SW 1271 (cell line): ENCODE data around the gene FLNB.

Source experiments
- DNase-seq, 2 experiments: peaks; one replicate each; lab custom pipeline; 2025; lab: John Stamatoyannopoulos, UW

Gene FLNB

DNA sequence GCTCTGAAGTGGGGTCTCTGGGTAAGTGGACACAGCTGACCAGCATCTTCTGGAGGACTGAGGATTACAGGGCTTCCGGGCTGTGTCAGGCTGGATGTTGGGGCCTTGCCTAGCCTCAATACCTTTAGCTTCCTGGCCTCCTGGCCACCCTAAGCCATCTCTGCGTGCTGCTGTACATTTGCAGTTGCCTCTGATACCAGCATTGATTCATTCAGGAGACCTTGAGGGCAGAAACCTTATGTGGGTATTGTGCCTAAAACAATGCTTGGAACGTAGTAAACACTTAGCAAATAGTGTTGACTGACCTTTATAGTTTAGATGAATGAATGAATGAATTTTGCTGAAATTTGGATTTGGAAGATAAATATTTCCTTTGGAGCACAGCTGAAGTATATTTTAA is 97.0 kb downstream of the FLNB start:
- no peak for DNase-seq

GRCh38 chr3:58106061-58106460 is 97.8 kb downstream of the FLNB start:
- no peak for DNase-seq

- no peak for DNase-seq
Measured at GRCh38 chr3:58106640-58107039, 98.4 kb downstream of the FLNB start.

DNA sequence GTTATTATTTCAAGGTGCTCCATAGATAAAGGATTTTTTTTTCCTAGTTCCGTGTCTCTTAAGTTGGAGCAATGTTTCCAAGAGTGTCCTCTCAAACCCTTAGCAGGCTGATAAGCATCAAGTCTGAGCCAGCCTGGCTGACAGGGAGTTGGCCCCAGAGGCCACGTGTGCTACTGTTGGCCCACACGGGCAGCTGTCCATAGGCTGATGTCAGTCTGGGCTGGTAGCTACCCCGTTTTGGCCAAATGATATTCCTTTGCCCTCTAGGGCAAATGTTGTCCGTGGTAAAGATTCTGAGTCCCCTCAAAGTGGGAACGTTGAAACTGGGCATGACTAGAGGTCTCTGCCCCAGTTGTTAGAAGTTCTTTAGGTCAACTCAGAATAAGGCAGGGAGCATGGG is 99.4 kb downstream of the FLNB start:
- DNase-seq, result no peak

- no peak for DNase-seq
Measured at GRCh38 chr3:58109752-58110151, 101.5 kb downstream of the FLNB start.

DNA sequence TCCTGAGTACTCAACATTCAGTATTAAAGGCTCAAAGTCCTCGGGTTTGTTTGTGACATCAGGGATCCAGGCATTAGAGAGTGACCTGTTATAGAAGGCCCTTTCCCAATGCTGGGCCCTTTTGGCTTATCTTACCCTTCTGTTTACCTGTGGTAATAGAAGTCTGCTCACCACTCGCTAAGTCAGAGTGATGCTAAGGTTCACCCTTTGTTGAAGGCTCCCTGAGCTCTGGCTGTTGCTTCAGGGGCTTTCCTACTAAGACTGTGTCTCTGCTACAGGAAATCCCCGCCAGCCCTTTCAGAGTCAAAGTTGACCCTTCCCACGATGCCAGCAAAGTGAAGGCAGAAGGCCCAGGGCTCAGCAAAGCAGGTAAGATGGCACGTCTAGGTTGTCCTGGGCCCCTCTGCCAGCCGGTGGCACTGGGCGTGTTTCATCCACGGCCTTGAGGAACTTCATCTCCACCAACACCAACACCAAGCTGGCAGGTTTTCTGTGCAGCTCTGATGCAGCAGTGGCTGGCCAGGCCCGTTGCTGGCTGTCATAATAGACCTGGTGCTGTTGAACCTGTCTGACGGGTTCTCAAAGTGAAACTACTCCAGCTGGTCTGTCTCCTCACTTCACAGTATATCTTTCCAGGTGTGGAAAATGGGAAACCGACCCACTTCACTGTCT is 103.4 kb downstream of the FLNB start:
- DNase-seq, result no peak

DNA sequence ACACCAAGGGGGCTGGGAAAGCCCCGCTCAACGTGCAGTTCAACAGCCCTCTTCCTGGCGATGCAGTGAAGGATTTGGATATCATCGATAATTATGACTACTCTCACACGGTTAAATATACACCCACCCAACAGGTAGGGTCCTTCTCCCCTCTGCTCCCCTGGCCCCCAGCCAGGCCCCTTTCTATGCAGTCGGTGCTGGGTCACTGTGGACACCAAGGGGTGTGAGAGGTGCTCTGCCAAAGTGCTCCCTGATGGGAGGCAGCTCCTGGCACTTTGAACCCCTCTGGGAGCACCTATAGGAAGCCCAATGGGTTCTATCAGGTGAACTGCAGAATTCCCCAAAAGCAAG is 103.9 kb downstream of the FLNB start:
- DNase-seq, result no peak

DNA sequence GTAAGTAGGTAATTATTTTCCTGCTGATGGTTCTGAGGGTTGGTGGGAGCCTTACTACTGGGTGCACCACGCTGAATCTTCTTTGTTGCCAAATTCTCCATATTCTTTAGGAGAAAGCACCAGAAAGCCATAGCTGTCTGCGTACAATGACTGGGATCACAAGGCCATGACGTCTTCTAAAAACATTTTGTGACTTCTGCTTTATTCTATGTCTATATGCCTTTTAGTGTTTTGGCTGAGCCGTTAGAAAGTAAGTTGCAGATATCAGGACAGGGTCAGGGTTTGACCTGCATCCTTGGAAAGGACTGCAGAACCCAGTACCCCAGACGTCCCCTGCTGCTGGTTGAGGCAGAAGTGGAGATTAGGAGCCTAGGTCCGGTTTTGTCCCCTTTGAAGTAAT is 107.0 kb downstream of the FLNB start:
- DNase-seq, result no peak

DNA sequence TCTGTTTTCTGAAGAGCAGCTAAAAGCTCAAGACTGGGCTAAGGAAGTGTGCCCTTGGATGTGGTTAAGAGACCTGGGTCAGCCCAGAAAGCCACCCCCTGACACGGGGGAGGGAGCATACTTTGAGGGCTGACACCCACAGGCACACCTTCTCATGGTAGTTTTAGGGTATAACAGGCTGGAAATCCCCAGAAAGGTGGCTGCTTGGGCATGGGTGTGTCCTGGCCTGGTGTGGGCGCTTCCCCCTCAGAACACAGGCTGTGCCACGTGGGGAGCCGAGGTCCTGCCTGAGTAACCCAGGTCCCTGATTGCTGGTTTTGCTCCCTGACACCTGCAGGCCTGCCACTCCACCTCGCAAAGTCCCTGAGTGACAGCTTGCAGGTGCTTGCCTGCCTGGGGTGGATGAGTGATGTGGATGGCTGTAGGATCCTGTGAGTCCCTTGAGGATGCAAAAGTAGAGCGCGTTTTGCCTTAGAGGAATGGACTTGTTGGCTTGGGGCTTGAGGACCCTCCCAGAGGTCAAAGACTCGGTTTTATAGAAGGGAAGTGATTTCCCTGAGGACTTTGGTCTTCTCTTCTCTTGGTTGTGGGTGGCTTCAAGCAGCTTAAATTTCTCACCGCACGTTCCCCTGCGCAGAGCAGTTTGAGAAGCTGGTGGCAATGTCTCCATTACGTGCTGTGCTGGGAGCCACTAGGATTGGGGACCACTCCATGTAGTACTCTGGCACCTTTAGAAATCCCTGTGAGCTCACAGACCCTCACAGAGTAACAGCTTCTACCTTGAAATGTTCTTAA is 108.1 kb downstream of the FLNB start:
- no peak for DNase-seq

- no peak for DNase-seq
Measured at GRCh38 chr3:58116985-58117384, 108.8 kb downstream of the FLNB start.

DNA sequence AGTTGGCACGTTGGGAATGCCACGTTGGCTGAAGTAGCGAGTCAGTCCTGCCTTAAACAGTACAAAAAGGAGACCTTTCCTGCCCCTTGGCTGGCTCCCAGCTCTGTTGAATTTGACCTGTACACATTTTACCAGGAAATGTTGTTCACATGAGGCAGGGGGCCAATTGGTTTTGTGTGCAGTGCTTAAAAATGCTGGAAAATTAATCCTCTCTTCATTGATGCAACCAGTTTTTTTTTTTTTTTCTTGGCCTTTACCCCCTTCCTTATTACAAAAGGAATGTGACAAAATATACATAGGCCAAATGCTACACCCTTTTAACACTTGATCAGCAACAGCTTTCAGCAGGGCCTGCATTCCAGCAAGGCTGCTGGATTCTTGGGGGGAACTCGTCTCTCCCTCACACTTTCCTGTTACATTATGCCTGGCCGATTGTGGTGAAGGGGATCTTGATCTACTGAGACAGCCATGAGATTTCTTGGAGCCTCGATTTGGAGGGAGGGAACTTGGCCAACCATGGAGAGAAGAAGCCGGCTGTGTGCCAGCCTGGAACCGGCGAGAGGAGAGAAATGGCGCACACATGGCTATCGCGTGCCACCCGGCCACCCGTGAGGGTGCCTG is 109.4 kb downstream of the FLNB start:
- no peak for DNase-seq

GRCh38 chr3:58119186-58119585 is 111.0 kb downstream of the FLNB start:
- no peak for DNase-seq

DNA sequence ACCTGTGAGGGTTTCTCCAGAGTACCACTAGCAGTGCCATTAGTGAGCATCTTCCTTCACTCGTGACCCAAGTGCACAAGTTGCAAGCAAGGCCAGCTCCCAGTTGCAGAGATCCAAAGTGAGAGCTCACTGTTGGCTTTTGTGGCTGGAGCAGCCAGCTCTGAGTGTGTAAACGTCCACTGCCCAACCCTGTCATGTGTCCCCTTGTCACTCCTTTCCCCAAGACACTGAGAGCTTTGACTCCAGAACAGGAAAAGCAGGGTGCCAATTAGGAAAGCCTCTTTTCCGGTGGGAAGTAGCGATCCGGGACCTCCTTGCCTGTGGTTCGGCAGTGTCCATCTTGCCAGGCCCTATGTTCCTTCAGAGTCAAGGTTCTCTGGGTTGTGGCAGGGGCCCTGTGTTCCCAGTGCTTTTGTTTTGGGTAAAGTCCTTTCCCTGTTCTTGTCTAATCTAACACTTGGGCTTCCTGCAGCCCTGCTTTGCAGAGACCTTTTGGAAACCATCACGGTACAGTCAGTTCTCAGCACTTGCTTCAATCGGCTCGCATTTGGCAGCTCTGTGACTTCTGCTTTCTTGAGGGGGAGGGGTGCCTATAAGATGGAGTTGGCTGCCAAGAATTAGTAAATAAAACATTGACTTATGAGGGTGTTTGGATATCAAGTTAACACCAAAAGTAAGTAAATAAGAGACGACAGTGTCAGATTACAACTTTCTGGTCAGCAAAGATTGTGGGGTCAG is 112.0 kb downstream of the FLNB start:
- no peak for DNase-seq

- no peak for DNase-seq
Measured at GRCh38 chr3:58121183-58121582, 113.0 kb downstream of the FLNB start.

- no peak for DNase-seq
Measured at GRCh38 chr3:58122936-58123700, 114.9 kb downstream of the FLNB start.

DNA sequence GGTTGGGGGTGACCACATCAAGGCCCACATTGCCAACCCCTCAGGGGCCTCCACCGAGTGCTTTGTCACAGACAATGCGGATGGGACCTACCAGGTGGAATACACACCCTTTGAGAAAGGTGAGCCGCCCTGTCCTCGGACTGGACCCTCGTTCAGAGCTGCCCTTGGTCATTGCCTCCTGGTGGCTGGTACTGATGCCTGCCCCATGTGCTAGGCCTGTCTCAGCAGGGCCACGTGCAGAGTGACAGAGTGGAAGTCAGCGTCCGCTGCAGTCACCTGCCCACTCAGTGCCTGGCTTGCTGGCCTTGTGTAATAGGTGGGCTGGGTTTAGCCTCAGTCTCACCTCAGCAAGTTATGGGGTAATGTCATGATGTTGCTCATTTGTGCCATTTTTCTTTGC is 116.2 kb downstream of the FLNB start:
- DNase-seq, result no peak

DNA sequence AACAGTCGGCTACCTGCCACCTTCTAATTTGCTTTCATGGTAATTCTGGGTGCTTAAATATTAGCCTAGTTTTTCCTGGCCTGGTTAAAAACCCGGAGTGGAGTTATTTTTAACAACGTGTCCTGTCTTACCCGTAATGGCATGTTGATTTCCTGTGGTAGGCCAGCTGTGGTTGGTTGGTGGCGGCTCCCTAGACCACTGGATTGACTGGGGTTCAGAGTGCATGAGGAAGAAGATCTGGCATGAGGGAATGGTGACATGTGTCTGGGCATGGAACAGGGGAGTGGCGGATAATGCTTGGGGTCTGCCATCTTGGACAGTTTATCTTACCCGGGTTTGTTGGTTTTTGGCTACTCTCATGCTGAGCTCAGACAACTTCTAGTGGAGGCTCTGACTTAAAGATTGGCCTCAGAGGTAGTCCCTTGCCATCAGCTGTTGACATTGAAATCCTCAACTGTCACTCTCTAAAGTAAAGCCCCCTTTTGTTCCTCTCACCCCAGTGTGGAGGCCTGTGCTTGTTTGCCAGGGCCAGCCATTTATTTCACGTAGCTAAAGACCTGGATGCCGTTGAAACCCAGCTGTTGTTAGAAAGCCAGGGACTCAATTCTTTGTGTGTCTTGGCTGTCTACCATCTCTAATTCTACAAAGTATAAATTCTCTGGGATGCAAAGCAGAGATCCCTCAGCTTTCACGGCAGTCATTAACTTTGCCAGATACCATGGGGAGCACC is 121.0 kb downstream of the FLNB start:
- no peak for DNase-seq

GRCh38 chr3:58130591-58130990 is 122.4 kb downstream of the FLNB start:
- no peak for DNase-seq

DNA sequence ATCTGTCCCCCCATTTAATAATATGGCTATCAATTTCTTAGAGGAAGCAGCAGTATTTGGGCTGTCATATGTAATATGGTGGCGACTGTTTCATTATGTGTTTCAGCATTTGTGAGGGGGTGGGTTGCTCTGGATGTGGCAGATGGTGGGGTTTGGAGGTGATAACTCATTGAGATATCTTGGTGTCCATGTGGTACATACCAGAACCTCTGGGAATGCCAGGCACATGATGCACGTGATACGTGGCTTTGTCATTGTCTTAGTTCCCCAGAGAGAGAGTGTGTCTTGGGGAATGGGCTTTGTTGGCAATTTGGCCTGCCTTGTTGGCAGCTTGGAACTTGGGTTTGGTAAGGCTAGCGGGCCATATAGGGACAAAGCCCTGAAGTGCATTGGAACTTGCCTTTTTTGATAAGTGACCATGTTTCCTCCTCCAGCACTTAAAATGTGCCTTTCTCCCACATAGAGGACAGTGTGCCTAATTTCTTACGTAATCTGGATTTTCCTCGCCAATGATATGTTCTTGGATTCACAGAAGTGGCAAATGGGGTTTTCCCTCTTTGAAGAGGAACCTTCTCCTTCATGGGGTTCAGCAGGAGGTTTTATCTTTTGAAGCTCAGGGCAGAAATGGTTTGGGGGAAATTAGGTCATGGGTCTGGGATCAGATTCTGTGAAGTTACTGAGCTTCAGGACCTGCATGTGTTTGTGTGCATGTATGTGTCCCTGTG is 123.0 kb downstream of the FLNB start:
- DNase-seq, result no peak

DNA sequence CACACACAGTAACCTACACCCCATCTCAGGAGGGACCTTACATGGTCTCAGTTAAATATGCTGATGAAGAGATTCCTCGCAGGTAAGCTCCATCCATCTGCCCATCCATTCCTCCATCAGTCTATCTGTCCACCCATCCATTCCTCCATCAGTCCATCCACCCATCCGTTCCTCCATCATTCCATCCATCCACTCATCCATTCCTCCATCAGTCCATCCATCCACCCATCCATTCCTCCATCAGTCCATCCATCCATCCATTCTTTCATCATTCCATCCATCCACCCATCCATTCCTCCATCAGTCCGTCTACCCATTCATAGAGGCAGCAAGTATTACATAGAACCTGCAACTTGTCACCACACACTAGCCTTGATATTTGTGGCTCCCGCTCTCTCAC is 124.6 kb downstream of the FLNB start:
- DNase-seq, result no peak

- no peak for DNase-seq
Measured at GRCh38 chr3:58134468-58134867, 126.2 kb downstream of the FLNB start.
